Measurements from ENCODE around the gene WDR49.

Gene WDR49

DNA sequence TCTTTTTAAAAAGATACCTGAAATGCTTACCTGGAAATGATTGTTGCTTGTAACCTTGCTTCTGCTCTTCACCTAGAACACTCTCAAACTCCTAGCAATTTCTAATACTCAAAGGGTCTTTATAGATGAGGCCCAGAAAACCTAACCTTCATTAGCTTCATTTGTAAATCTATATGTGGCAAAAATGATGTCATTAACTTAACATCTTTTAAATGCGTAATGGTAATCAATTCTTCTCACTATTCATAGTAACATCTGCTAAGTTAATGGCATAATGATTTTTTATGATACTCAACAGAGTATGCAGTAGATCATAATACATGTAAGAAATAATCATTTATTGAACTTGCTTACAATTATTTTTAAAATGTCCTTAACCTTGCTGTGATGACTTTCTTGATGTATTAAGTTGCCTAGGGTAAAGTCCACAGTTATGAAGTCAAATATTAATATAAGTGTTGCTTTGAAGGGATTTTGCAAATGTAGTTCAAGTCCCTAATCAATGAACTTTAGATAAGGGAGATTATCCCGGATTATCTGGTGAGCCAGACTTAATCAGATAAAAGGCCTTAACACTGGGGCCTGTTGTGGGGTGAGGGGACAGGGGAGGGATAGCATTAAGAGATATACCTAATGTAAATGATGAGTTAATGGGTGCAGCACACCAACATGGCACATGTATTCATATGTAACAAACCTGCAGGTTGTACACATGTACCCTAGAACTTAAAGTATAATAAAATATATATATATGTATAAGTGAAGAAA, 169.8 kb downstream of the WDR49 start:
- DNase-seq, result no peak

GRCh38 chr3:167481164-167481563, 172.6 kb downstream of the WDR49 start:
- DNase-seq, result no peak

- DNase-seq, result no peak
Measured at GRCh38 chr3:167480748-167481147, 173.0 kb downstream of the WDR49 start.

DNA sequence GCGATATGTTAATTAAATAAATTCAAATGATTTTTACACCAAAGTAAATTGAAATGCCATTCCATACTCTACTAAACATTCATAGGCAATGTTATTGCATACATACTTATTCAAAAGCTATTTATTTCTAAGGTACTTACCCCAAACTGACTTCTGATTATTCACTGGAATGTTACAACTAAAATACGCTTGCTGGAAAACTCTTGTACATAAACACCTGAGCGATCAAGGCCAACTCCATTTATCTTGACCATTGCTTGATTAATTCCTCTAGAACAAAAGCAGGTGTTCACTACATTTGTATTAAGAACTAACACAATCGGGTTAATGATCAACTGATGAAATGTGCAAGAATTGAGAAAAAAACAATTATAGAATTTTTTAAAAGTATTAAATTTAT, 179.9 kb downstream of the WDR49 start, which contains the start of gene SERPINI2:
SERPINI2 (minus strand) TSS at position 180 of the 400 bp plus-strand sequence. CDS start 2,208 bp downstream, outside the sequence.
- no peak for DNase-seq

DNA sequence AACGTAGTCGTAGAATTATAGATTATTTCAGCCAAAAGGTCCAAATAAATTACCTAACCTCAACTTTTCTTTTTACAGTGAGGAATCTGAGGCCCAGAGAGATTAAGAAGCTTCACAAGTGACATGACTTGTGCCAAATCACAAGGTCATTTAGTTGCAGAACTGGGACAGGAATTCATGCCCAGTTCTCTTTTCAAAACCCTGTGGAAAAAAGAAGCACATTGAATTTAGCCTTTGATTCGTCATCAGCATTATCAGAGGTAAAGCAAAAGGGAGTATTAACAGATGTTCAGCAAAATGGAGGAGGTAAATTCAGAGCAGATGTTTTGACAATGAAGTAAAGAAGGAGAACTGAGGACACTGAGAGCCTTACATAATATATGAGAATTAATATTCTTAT, 184.4 kb downstream of the WDR49 start:
- DNase-seq, result no peak

- DNase-seq, result no peak
Measured at GRCh38 chr3:167467848-167468611, 185.7 kb downstream of the WDR49 start.

DNA sequence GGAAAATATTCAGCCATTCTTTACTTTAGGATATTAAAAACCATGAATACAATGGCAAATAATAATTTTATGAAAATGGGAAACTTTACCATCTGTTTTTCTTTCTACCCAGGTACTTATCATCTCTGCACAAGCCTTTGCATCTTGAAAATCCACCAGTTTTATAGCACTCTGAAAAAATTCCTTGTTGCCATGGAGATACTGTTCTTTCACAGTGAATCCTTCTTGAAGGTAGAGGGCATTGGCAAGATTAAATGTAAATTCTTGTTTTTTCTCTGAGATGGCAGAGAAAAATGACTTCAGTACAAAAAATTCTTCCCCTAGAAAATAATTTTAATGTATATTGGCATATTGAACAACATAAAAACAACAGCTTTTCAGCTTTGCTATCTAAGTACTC, 186.8 kb downstream of the WDR49 start:
- DNase-seq, result no peak

DNA sequence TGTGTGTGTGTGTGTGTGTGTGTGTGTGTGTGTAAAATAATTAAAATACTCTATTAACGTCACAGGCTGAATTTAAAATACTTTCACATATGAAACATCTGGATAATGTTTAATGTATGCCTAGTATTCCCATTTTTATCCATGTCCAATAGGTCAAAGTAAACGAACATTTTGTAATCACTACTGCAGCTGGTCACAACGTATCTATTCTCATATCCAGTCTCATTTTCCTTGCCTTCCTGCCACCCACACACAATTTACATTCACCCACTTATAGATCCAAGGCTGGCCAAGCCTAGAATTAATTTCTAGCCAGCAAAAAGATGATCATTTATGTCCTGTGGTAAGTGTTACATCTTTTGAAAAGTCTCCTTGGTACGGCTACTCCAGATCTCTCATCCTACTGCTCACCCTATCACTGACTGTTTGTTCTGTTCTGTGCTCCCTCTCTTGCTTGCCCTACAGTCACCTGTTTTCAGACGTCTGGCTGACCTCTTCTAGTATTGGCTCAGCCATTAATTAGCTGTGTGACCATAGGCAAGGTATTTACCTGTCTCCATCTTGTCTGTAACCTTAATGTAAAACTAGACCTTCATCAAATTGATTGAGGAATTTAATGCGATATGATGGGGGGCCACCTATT, 197.5 kb downstream of the WDR49 start:
- DNase-seq, result no peak

GRCh38 chr3:167453815-167454214, 199.9 kb downstream of the WDR49 start:
- no peak for DNase-seq

- no peak for DNase-seq
Measured at GRCh38 chr3:167451282-167451681, 202.5 kb downstream of the WDR49 start.

GRCh38 chr3:167450675-167451074, 203.1 kb downstream of the WDR49 start:
- no peak for DNase-seq

GRCh38 chr3:167450195-167450594, 203.5 kb downstream of the WDR49 start:
- DNase-seq, result no peak

DNA sequence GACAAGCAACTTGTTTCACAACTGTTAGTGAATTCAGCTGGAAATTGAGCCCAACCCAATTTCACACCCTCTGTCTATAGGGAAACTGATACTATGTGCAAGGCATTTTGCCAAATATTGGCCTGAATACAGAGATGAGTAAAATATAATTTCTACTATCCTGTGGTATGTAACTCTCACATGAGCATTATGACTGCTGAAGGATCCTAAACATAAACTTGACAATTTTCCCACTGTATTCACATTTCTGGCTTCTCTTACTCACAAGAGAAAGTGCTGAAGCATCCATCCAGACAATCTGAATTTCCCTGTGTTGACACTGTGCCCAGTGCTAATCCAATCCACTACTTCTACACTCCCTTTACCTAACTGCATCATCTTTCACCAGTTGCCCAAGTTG, 208.3 kb downstream of the WDR49 start:
- no peak for DNase-seq

GRCh38 chr3:167441256-167441655, 212.5 kb downstream of the WDR49 start:
- DNase-seq, result no peak

DNA sequence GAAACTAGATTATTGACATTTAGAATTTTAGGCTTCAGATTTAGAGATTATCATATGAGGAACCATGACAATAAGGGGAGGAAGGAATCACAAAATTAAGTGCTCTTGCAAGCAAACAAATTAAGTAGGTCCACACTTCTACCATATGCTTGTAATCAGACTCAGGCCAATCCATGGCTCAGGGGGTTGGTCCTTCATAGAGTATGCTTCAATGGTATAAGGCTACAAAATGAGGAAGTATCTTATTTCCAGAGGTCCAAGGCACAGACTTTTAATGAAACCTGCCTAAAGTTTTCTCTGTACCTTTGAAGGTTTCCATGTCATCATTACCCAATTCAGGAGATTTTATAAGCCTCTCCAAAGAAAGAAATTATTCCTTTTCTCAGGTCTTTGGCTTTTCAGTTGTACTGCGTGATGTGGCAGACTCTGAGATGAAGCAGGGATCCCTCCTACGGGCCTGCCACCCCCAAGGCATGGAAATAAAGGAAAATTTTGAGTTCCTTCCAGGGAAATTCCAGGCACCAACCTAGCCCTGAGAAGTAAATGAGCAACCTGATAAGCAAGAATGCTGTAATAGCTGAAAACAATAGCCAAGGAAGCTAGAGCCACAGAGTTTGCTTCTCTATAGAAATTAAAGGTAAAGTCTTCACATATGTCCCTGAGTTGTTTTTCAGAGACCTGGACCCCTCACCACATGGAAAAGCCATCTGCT, 216.2 kb downstream of the WDR49 start:
- no peak for DNase-seq

Data from right hindlimb (tissue), 1 donor.